Liver (tissue), 9 donors: Measurements from ENCODE around the gene NDRG4. TPM values are rescaled to one million over a fixed set of nuclear protein-coding genes. Genes with fewer than 3 reads are reported as not detected.

Source experiments
- DNase-seq: peaks from one replicate; pipeline ENCODE4 v3.0.0-alpha.2; 2017; ENCODE audit warnings: low spot score
- H3K27ac ChIP-seq, 2 donors: one replicate each; pipeline ENCODE4 v1.7.0; 2013; ENCODE audit warnings: inconsistent platforms in 2 of 2, low read length in 2 of 2, control low read depth in 1 of 2, low read depth in 1 of 2, mild to moderate bottlenecking in 1 of 2
- H3K27me3 ChIP-seq, 4 donors: one replicate each; pipeline versions ENCODE4 v1.6.1 to v1.7.0; 2013; ENCODE audit warnings: low read length in 3 of 4, inconsistent platforms in 1 of 4, mild to moderate bottlenecking in 1 of 4, moderate library complexity in 1 of 4; ENCODE audit not compliant: control insufficient read depth in 4 of 4, insufficient read depth in 4 of 4
- H3K36me3 ChIP-seq, 4 donors: one replicate each; pipeline versions ENCODE4 v1.6.1 to v1.7.0; 2013; ENCODE audit warnings: low read length in 3 of 4, mild to moderate bottlenecking in 3 of 4, low read depth in 1 of 4, moderate library complexity in 1 of 4; ENCODE audit not compliant: control insufficient read depth in 4 of 4, insufficient read depth in 3 of 4
- H3K4me1 ChIP-seq, 4 donors: one replicate each; pipeline versions ENCODE4 v1.6.1 to v1.7.0; 2013; ENCODE audit warnings: low read length in 3 of 4, mild to moderate bottlenecking in 3 of 4, moderate library complexity in 1 of 4; ENCODE audit not compliant: control insufficient read depth in 4 of 4, insufficient read depth in 4 of 4
- H3K4me3 ChIP-seq, 3 donors: one replicate each; pipeline versions ENCODE4 v1.6.1 to v1.7.0; 2013; ENCODE audit warnings: low read length in 3 of 3, control low read depth in 1 of 3, low read depth in 1 of 3, mild to moderate bottlenecking in 1 of 3
- H3K9ac ChIP-seq, 2 donors: one replicate each; pipeline ENCODE4 v1.7.0; 2013; ENCODE audit warnings: low read length in 2 of 2, mild to moderate bottlenecking in 2 of 2, moderate library complexity in 2 of 2, control low read depth in 1 of 2, low read depth in 1 of 2
- H3K9me3 ChIP-seq, 4 donors: one replicate each; pipeline versions ENCODE4 v1.6.1 to v1.7.0; 2013; ENCODE audit warnings: low read length in 3 of 4; ENCODE audit not compliant: control insufficient read depth in 4 of 4
- EGR1 ChIP-seq, 2 donors: IDR thresholded peaks; 2 replicates each; pipeline ENCODE4 v1.6.1; 2016 to 2018; ENCODE audit warnings: antibody characterized with exemption in 2 of 2, low read depth in 2 of 2
- FOXA1 ChIP-seq: IDR thresholded peaks from 2 replicates; pipeline ENCODE4 v1.6.1; 2016; ENCODE audit warnings: antibody characterized with exemption
- GABPA ChIP-seq, 2 donors: IDR thresholded peaks in 1 of 2; conservative IDR thresholded peaks in 1 of 2; 2 replicates each; pipeline ENCODE4 v1.6.1; 2016; ENCODE audit warnings: antibody characterized with exemption in 2 of 2, mild to moderate bottlenecking in 1 of 2, moderate library complexity in 1 of 2
- HNF4A ChIP-seq, 2 donors: conservative IDR thresholded peaks; 2 replicates each; pipeline ENCODE4 v1.6.1; 2016; ENCODE audit warnings: antibody characterized with exemption in 2 of 2, mild to moderate bottlenecking in 2 of 2
- HNF4G ChIP-seq: IDR thresholded peaks from 2 replicates; pipeline ENCODE4 v1.6.1; 2016; ENCODE audit warnings: antibody characterized with exemption
- JUND ChIP-seq, 2 donors: IDR thresholded peaks; 2 replicates each; pipeline ENCODE4 v1.6.1; 2016; ENCODE audit warnings: antibody characterized with exemption in 2 of 2
- NR2F2 ChIP-seq: IDR thresholded peaks from 2 replicates; pipeline ENCODE4 v1.6.1; 2016; ENCODE audit warnings: antibody characterized with exemption
- RAD21 ChIP-seq, 2 donors: IDR thresholded peaks; 2 replicates each; pipeline ENCODE4 v1.6.1; 2016; ENCODE audit warnings: antibody characterized with exemption in 2 of 2, mild to moderate bottlenecking in 2 of 2
- RXRA ChIP-seq, 2 donors: IDR thresholded peaks; 2 replicates each; pipeline ENCODE4 v1.6.1; 2017 to 2018; ENCODE audit warnings: antibody characterized with exemption in 2 of 2, mild to moderate bottlenecking in 1 of 2
- SP1 ChIP-seq: IDR thresholded peaks from 2 replicates; pipeline ENCODE4 v1.6.1; 2018; ENCODE audit warnings: antibody characterized with exemption, mild to moderate bottlenecking
- TAF1 ChIP-seq: conservative IDR thresholded peaks from 2 replicates; pipeline ENCODE4 v1.6.1; 2016; ENCODE audit warnings: antibody characterized with exemption, mild to moderate bottlenecking
- YY1 ChIP-seq: IDR thresholded peaks from 2 replicates; pipeline ENCODE4 v1.6.1; 2016; ENCODE audit warnings: antibody characterized with exemption, mild to moderate bottlenecking
- WGBS: extraction: QIAGEN DNeasy Blood & Tissue Kit; methylation state at CpG from one replicate; pipeline ENCODE4 v1.1.7; 2013; 5-methylcytosine and 5-hydroxymethylcytosine counted together
- polyA plus RNA-seq, 2 donors: library from polyadenylated mRNA; stranded (reverse) in 1 of 2; unstranded in 1 of 2; fragments of 200-250 nt in 1 of 2; fragments of >200 nt in 1 of 2; fragmentation: Nextera tagmentation in 1 of 2; extraction: Ambion mirVana in 1 of 2; gene quantifications; one replicate each; pipeline versions ENCODE4 v1.2.1 to v1.2.3, GENCODE V29; 2013 to 2015
- total RNA-seq, 2 donors: library from RNA; depleted of rRNA; stranded (reverse); fragments of >200 nt; gene quantifications; one replicate each; pipeline ENCODE4 v1.2.3, GENCODE V29; 2014
- TF ChIP-seq, protein P1 (sequence below): IDR thresholded peaks from 2 replicates; pipeline ENCODE4 v1.6.1; 2016; ENCODE audit warnings: antibody characterized with exemption
- TF ChIP-seq, protein P2 (sequence below): IDR thresholded peaks from 2 replicates; pipeline ENCODE4 v1.6.1; 2016; ENCODE audit warnings: antibody characterized with exemption
- TF ChIP-seq, protein P3 (sequence below): IDR thresholded peaks from 2 replicates; pipeline ENCODE4 v1.6.1; 2016; ENCODE audit warnings: antibody characterized with exemption
- TF ChIP-seq, protein P4 (sequence below): fragments of 150-350 bp; IDR thresholded peaks from 2 replicates; pipeline ENCODE4 v1.5.1; 2017; ENCODE audit warnings: improper control_type of control experiment, low read depth, low read length; ENCODE audit not compliant: missing input control
- TF ChIP-seq, protein P5 (sequence below): IDR thresholded peaks from 2 replicates; pipeline ENCODE4 v1.6.1; 2016; ENCODE audit warnings: antibody characterized with exemption, mild to moderate bottlenecking
- donor health status: healthy.
- donor health status: healthy.
- donor health status: healthy.
- donor health status: healthy.
- donor health status: healthy.

NDRG4 gene
- total and polyA plus RNA-seq, 4 donors, result 0.40 to 1.1 (median 0.86) TPM

DNA sequence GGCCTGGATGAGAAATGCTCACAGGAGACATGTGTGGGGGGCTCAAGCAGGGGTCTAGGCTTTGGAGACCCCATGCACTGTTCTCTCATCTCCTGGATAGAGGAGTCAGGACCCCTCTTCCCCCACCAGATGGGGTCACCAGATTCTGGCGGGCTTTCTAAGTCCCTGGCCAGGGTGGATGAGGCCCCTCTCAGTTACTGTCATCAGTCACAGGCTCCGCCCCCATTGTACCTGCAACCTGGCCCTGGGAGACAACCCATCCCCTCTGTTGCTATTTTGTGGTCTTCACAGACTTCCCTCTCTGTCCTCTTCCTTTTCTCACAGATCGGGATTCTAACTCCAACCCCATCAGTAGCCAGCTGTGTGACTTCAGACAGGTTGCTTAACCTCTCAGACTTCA lies 33.5 kb upstream of the NDRG4 start:
- H3K27ac ChIP-seq, result no peak overlapping the region

More for the DNA sequence above, 33.5 kb upstream of the NDRG4 start:
- H3K9me3 ChIP-seq, result no peaks in the 10 kb centered on the region
- no peaks in the 10 kb centered on the region for H3K36me3 ChIP-seq
- peaks cover 0 to 11% (median 6%) of the 10 kb centered on the region in 4 donors for H3K27me3 ChIP-seq
- no peak overlapping the region for H3K4me3 ChIP-seq
- TF ChIP-seq FOXA1 (no peak), JUND (IDR thresholded peaks at IDR 0.05) (no peak), RAD21 (IDR thresholded peaks at IDR 0.05) (no peak), RXRA (IDR thresholded peaks at IDR 0.05) (no peak), YY1 (no peak), NR2F2 (no peak), GABPA (IDR thresholded peaks at IDR 0.05 in 1 of 2, conservative IDR thresholded peaks at IDR 0.05 in 1 of 2) (no peak), EGR1 (IDR thresholded peaks at IDR 0.05; ENCODE audit: low read depth in 2 of 2) (no peak), HNF4A (conservative IDR thresholded peaks at IDR 0.05) (no peak), SP1 (no peak), TAF1 (no peak), HNF4G (no peak)
- TF ChIP-seq, protein P1, sequence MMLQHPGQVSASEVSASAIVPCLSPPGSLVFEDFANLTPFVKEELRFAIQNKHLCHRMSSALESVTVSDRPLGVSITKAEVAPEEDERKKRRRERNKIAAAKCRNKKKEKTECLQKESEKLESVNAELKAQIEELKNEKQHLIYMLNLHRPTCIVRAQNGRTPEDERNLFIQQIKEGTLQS, result no peak
- TF ChIP-seq, protein P2, sequence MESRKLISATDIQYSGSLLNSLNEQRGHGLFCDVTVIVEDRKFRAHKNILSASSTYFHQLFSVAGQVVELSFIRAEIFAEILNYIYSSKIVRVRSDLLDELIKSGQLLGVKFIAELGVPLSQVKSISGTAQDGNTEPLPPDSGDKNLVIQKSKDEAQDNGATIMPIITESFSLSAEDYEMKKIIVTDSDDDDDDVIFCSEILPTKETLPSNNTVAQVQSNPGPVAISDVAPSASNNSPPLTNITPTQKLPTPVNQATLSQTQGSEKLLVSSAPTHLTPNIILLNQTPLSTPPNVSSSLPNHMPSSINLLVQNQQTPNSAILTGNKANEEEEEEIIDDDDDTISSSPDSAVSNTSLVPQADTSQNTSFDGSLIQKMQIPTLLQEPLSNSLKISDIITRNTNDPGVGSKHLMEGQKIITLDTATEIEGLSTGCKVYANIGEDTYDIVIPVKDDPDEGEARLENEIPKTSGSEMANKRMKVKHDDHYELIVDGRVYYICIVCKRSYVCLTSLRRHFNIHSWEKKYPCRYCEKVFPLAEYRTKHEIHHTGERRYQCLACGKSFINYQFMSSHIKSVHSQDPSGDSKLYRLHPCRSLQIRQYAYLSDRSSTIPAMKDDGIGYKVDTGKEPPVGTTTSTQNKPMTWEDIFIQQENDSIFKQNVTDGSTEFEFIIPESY, result no peak
- TF ChIP-seq, protein P3, sequence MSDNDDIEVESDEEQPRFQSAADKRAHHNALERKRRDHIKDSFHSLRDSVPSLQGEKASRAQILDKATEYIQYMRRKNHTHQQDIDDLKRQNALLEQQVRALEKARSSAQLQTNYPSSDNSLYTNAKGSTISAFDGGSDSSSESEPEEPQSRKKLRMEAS, result no peak
- TF ChIP-seq, protein P4, sequence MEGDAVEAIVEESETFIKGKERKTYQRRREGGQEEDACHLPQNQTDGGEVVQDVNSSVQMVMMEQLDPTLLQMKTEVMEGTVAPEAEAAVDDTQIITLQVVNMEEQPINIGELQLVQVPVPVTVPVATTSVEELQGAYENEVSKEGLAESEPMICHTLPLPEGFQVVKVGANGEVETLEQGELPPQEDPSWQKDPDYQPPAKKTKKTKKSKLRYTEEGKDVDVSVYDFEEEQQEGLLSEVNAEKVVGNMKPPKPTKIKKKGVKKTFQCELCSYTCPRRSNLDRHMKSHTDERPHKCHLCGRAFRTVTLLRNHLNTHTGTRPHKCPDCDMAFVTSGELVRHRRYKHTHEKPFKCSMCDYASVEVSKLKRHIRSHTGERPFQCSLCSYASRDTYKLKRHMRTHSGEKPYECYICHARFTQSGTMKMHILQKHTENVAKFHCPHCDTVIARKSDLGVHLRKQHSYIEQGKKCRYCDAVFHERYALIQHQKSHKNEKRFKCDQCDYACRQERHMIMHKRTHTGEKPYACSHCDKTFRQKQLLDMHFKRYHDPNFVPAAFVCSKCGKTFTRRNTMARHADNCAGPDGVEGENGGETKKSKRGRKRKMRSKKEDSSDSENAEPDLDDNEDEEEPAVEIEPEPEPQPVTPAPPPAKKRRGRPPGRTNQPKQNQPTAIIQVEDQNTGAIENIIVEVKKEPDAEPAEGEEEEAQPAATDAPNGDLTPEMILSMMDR, result no peak
- TF ChIP-seq, protein P5, sequence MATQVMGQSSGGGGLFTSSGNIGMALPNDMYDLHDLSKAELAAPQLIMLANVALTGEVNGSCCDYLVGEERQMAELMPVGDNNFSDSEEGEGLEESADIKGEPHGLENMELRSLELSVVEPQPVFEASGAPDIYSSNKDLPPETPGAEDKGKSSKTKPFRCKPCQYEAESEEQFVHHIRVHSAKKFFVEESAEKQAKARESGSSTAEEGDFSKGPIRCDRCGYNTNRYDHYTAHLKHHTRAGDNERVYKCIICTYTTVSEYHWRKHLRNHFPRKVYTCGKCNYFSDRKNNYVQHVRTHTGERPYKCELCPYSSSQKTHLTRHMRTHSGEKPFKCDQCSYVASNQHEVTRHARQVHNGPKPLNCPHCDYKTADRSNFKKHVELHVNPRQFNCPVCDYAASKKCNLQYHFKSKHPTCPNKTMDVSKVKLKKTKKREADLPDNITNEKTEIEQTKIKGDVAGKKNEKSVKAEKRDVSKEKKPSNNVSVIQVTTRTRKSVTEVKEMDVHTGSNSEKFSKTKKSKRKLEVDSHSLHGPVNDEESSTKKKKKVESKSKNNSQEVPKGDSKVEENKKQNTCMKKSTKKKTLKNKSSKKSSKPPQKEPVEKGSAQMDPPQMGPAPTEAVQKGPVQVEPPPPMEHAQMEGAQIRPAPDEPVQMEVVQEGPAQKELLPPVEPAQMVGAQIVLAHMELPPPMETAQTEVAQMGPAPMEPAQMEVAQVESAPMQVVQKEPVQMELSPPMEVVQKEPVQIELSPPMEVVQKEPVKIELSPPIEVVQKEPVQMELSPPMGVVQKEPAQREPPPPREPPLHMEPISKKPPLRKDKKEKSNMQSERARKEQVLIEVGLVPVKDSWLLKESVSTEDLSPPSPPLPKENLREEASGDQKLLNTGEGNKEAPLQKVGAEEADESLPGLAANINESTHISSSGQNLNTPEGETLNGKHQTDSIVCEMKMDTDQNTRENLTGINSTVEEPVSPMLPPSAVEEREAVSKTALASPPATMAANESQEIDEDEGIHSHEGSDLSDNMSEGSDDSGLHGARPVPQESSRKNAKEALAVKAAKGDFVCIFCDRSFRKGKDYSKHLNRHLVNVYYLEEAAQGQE, result no peak
- no peak for DNase-seq
- 84% methylated on average over 3 of the region's 3 CpGs for WGBS
- no peak overlapping the region for H3K9ac ChIP-seq
- H3K4me1 ChIP-seq, result peaks cover 5 to 19% (median 12%) of the 10 kb centered on the region in 4 donors
